Sigmoid colon (tissue), 7 donors: ENCODE data around the gene MACF1. TPM values are rescaled to one million over a fixed set of nuclear protein-coding genes. Genes with fewer than 3 reads are reported as not detected.
A peak's percentile ranks its signal among the peaks of the same experiment; 100 is the strongest.
"Not testable (repeated sequence)": the region's sequence is repeated elsewhere in the genome, so short reads cannot be mapped to it uniquely, and the experiment has no call there.

Experiments
- DNase-seq: peaks from one replicate; pipeline ENCODE4 v3.0.0-alpha.2; 2019
- H3K27ac ChIP-seq, 4 donors: fragments of 200-600 bp; sonication (generic); one replicate each; pipeline ENCODE4 v1.5.1; 2016 to 2019; ENCODE audit warnings: mild to moderate bottlenecking in 1 of 4
- H3K27me3 ChIP-seq, 3 donors: fragments of 200-600 bp; sonication (generic); one replicate each; pipeline ENCODE4 v1.5.1; 2019; ENCODE audit warnings: mild to moderate bottlenecking in 1 of 3
- H3K36me3 ChIP-seq, 4 donors: fragments of 200-600 bp; sonication (generic); one replicate each; pipeline ENCODE4 v1.5.1; 2016 to 2019
- H3K4me1 ChIP-seq, 4 donors: fragments of 200-600 bp; sonication (generic); one replicate each; pipeline ENCODE4 v1.5.1; 2017 to 2019
- H3K4me3 ChIP-seq, 4 donors: fragments of 200-600 bp; sonication (generic); one replicate each; pipeline ENCODE4 v1.5.1; 2017 to 2019; ENCODE audit warnings: mild to moderate bottlenecking in 2 of 4, moderate library complexity in 1 of 4
- H3K9me3 ChIP-seq, 4 donors: fragments of 200-600 bp in 3 of 4; sonication (generic) in 3 of 4; one replicate each; pipeline versions ENCODE4 v1.5.1 to v1.6.1; 2013 to 2019
- EP300 ChIP-seq, 4 donors: sonication (generic); formaldehyde crosslinking; IDR thresholded peaks; one replicate each; pipeline ENCODE4 v1.6.1; 2017; ENCODE audit warnings: antibody characterized with exemption in 4 of 4
- POLR2A ChIP-seq, 2 donors: fragments of 450-650 bp; IDR thresholded peaks; one replicate each; pipeline ENCODE4 v1.6.1; 2016; ENCODE audit warnings: antibody characterized with exemption in 2 of 2, mild to moderate bottlenecking in 2 of 2, moderate library complexity in 2 of 2
- POLR2AphosphoS5 ChIP-seq, 4 donors: sonication (generic); formaldehyde crosslinking; IDR thresholded peaks; one replicate each; pipeline ENCODE4 v1.6.1; 2017; ENCODE audit warnings: antibody characterized with exemption in 4 of 4
- WGBS, 2 donors: extraction: QIAGEN DNeasy Blood & Tissue Kit; methylation state at CpG; one replicate each; pipeline ENCODE4 v1.1.7; 2013; 5-methylcytosine and 5-hydroxymethylcytosine counted together
- intact Hi-C: fragments of 100-400 bp; cut with DNase I; formaldehyde crosslinking; loops from one replicate; pipeline ENCODE4 v1.15.1; 2023
- polyA plus RNA-seq, 3 donors: library from polyadenylated mRNA; stranded (reverse); fragments of 200-250 nt; gene quantifications; one replicate each; pipeline ENCODE4 v1.2.3, GENCODE V29; 2013
- total RNA-seq, 4 donors: library from RNA; depleted of rRNA; stranded (reverse); fragments of >200 nt; gene quantifications; one replicate each; pipeline ENCODE4 v1.1.0, GENCODE V29; 2016
- TF ChIP-seq, protein P1 (sequence below), 4 experiments: fragments of 450-650 bp in 3 of 4; fragments of 200-600 bp in 1 of 4; IDR thresholded peaks; one replicate each; pipeline ENCODE4 v1.5.1; 2016 to 2019; ENCODE audit warnings: antibody characterized with exemption in 4 of 4, mild to moderate bottlenecking in 3 of 4, moderate library complexity in 2 of 4
- donor health status: healthy with polysubstance abuse.
- donor health status: Bipolar disorder and iron deficiency.
- donor health status: healthy.

Gene MACF1
- total and polyA plus RNA-seq, 7 donors = 16.0 to 657 (median 292) TPM

DNA sequence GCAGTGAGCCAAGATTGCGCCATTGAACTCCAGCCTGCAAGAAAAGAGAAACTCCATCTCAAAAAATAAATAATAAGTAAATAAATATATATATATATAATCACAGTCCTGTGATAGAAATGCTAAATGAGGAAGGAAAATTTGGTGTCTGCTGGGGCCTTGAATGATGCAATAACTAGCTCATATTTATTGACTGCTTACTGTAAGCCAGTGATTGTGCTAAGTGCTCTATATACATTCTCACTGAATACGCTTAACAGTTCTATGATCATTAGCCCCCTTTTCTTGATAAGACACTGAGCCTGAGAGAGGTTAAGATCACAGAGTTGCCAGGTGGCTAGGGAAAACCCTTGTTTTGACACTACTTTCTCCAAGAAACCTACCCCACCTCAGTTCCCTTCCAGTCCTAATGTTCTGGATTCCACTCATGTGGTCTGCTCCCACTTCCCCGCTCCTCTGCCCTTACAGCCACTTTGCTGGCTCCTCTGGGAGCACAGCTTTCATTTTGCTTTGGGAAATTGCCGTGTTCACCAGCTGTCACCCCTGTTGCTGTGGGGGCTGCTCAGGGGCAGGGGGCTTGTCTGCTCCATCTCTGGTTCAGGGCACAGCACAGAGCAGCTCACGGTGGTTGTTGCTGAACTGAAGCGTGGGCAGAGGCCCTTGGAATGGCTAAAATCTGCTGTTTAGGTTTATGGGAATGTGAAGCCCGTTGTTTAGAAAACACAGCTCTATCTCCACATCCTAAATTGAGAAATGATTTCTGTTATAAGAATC, 284.5 kb downstream of the MACF1 start:
- TF ChIP-seq EP300 (IDR thresholded peaks at IDR 0.05) (no peak), POLR2A (IDR thresholded peaks at IDR 0.05) (no peak), POLR2AphosphoS5 (IDR thresholded peaks at IDR 0.05) (no peak)
- TF ChIP-seq, protein P1, sequence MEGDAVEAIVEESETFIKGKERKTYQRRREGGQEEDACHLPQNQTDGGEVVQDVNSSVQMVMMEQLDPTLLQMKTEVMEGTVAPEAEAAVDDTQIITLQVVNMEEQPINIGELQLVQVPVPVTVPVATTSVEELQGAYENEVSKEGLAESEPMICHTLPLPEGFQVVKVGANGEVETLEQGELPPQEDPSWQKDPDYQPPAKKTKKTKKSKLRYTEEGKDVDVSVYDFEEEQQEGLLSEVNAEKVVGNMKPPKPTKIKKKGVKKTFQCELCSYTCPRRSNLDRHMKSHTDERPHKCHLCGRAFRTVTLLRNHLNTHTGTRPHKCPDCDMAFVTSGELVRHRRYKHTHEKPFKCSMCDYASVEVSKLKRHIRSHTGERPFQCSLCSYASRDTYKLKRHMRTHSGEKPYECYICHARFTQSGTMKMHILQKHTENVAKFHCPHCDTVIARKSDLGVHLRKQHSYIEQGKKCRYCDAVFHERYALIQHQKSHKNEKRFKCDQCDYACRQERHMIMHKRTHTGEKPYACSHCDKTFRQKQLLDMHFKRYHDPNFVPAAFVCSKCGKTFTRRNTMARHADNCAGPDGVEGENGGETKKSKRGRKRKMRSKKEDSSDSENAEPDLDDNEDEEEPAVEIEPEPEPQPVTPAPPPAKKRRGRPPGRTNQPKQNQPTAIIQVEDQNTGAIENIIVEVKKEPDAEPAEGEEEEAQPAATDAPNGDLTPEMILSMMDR (IDR thresholded peaks at IDR 0.05) = no peak
- no peaks in the 10 kb centered on the region for H3K9me3 ChIP-seq
- H3K27ac ChIP-seq = no peak overlapping the region
- peaks cover 0 to 17% (median 14%) of the 10 kb centered on the region in 4 donors for H3K4me1 ChIP-seq
- no peak for DNase-seq
- no peak overlapping the region for H3K4me3 ChIP-seq
- intact Hi-C loops = loop anchor here (10.0 kb wide), 1 partner anchor 46 kb away; no protein-coding TSS in a partner anchor
- peaks cover 10 to 32% (median 25%) of the 10 kb centered on the region in 3 donors for H3K27me3 ChIP-seq
- 62 to 68% methylated on average over 7 of the region's 7 CpGs for WGBS, 2 donors
- peaks cover 13 to 40% (median 33%) of the 10 kb centered on the region in 4 donors for H3K36me3 ChIP-seq

DNA sequence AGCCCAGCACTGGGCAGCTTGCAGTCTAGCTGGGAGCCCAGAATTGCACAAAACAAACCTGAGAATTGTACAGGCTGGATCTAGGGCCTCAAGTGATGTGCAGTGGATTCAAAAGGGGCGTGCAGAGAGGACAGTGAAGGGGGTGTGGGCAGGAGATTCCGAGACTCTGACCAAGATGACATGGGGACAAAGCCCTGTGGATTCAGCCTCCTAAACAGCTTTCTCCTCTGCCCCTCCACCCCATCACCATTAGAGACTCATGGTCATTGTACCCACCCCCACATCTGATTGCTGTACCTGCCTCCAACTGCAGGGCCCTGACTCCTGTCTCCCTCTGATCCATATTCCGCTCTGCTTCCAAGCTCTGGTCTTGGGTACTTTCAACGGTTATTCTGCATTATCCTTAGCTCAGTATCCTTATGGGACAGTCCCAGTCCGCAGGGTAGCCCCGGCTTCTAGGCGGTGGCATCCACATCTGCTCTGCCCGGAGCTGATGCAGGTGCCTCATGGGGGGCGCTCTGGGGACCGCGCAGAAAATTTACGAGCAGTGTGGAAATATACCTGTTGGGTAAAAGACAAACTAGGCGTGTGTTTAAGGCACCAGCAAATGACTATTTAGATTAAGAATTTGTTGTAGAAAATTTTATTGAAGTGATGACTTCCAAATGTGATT, 285.2 kb downstream of the MACF1 start:
- no peak overlapping the region for H3K4me3 ChIP-seq

DNA sequence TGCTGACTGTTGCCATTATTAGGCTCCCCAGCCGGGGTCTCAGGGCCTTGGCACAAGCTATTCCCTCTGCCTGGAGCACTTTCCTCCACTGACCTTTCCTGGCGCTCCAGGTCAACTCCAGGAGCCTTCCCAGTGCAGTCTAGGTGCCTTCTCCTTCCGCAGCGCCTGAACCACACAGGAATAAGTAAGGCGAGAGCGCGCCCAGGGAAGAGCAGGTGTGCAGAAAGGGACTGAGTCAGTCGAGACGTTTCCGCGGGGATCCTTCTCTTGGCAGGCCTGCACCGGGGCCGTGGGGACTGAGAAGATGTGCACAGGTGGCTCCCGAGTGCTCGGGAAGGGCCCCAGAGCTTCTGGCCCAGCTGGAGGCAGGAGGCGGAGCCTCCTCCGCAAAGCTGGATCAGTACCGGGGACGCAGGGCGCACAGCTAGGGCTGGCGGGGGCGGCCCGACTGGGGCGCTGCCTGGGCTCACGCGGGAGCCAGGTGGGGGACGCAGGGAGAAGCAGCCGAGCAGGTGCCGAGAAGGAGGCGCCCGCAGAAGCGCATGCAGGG, 286.2 kb downstream of the MACF1 start:
- H3K4me3 ChIP-seq = peak overlapping the region in 3 of 4 donors; percentile 45 to 50 (median 46)
- TF ChIP-seq EP300 (IDR thresholded peaks at IDR 0.05) = no peak
- peak in 1 of 4 donors; percentile 15 for TF ChIP-seq POLR2AphosphoS5 (IDR thresholded peaks at IDR 0.05)
- TF ChIP-seq, protein P1 (IDR thresholded peaks at IDR 0.05) = no peak
- TF ChIP-seq POLR2A (IDR thresholded peaks at IDR 0.05) = no peak
- H3K36me3 ChIP-seq = peaks cover 0 to 23% (median 19%) of the 10 kb centered on the region in 4 donors
- peaks cover 0 to 17% (median 14%) of the 10 kb centered on the region in 4 donors for H3K4me1 ChIP-seq
- no peaks in the 10 kb centered on the region for H3K9me3 ChIP-seq
- peaks cover 10 to 32% (median 25%) of the 10 kb centered on the region in 3 donors for H3K27me3 ChIP-seq
- H3K27ac ChIP-seq = no peak overlapping the region
- 6 to 14% methylated on average over 32 of the region's 32 CpGs for WGBS, 2 donors
- intact Hi-C loops = no loop called here
- no peak for DNase-seq

More for the DNA sequence above, 285.2 kb downstream of the MACF1 start:
- Histone ChIP-seq H3K36me3 (peaks cover 9 to 33% (median 29%) of the 10 kb centered on the region in 4 donors), H3K9me3 (no peaks in the 10 kb centered on the region), H3K27ac (no peak overlapping the region), H3K27me3 (peaks cover 10 to 32% (median 25%) of the 10 kb centered on the region in 3 donors), H3K4me1 (peaks cover 0 to 17% (median 14%) of the 10 kb centered on the region in 4 donors)
- intact Hi-C loops = loop anchor here (10.0 kb wide), 1 partner anchor 45 kb away; no protein-coding TSS in a partner anchor
- TF ChIP-seq EP300 (IDR thresholded peaks at IDR 0.05) (no peak), POLR2AphosphoS5 (IDR thresholded peaks at IDR 0.05) (peak in 2 of 4 donors; percentile 9 to 34)
- TF ChIP-seq, protein P1 (IDR thresholded peaks at IDR 0.05) = no peak
- WGBS, 2 donors = 56 to 67% methylated on average over 13 of the region's 13 CpGs
- DNase-seq = no peak

DNA sequence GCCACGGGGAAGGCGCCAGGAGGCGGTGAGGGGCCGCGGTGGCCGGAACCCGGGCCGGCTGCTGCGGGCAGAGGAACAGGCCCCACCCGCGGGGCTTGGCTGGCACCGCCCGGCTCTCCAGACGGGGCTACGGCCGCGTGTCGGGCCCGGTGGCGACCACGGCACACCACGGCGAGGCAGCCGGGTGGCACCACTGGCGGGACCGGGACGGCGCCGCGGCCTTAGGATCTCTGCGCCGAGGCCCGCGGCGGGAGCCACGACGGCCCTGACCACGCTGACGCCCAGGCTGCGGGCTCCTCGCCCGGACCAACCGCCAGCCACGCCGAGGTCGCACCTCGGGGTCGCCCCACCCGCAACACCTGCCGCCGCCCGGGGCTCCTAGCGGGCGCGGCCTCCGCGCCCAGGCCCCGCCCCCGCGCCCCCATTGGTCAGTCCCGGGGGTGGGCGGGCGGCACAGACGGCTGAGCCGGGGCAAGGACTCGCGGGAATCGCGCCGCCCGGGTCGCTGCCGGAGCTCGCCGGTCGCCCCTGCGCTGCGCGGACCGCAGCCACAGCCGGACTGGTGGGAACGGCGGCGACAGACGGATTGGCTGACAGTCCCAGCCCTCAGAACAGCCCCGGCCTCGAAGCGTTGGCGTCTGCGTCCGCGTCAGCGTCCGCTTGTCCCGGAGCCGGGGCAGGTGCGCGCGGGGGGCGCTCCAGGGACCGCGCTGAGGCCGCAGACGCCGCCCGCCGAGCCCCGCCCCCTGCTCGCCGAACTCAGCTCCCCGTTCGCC, 286.8 kb downstream of the MACF1 start, which contains the start of gene BMP8A:
TSS of gene BMP8A (plus strand) at position 491 of the 776 bp plus-strand sequence. CDS start 356 bp downstream, outside the sequence.
- Histone ChIP-seq H3K4me1 (peaks cover 0 to 17% (median 14%) of the 10 kb centered on the region in 4 donors), H3K27ac (no peak within 1 kb of the TSS), H3K27me3 (peaks cover 10 to 32% (median 25%) of the 10 kb centered on the region in 3 donors), H3K36me3 (peaks cover 0 to 17% (median 13%) of the 10 kb centered on the region in 4 donors), H3K4me3 (peak within 1 kb of the TSS; percentile 12 to 50 (median 46)), H3K9me3 (no peaks in the 10 kb centered on the region)
- 1% methylated on average over 112 of the region's 112 CpGs for WGBS, 2 donors
- TF ChIP-seq, protein P1 (IDR thresholded peaks at IDR 0.05) = no peak
- TF ChIP-seq EP300 (IDR thresholded peaks at IDR 0.05) (no peak), POLR2A (IDR thresholded peaks at IDR 0.05) (no peak), POLR2AphosphoS5 (IDR thresholded peaks at IDR 0.05) (no peak)
- intact Hi-C loops = no loop called here
- DNase-seq = peak; percentile 75

DNA sequence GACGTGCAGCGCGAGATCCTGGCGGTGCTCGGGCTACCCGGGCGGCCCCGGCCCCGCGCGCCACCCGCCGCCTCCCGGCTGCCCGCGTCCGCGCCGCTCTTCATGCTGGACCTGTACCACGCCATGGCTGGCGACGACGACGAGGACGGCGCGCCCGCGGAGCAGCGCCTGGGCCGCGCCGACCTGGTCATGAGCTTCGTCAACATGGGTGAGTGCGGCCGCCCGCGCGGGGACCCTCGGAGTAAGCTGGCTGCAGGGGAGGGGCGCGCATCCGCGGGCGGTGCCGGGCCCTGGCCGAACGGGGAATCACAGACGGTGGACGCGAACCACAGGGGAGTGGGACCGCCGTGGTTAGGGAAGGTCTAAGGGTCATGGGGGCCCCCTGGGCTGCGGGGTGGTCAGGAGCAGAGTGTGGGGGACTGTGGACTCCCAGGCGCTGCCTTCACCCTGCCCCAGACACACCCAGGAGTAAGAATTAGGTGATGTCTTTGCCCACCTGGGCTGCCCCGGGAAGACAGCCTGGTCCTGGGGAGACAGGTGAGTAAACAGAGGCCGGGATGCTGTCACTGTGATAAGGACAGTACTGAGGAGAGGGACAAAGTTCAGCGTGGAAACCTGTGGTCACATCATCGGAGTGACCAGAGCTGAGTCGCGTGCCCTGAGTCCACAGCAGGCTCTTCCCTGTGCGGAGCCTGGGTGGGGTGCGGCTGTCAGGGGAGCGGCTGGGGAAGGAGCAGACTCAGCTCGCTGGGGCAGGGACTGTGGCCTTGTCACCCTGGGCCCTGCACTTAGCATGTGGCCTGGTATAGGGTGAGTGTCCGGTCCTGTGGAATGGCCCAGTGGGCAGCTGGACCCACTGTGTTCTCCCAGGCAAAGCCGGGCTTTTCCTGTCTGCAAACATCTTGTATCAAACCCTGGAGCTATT, 287.9 kb downstream of the MACF1 start:
- H3K27ac ChIP-seq, H3K9me3 ChIP-seq, intact Hi-C loops, H3K36me3 ChIP-seq, DNase-seq: not testable (repeated sequence)
- WGBS, 2 donors = 11 to 20% methylated on average over 67 of the region's 67 CpGs
- peaks cover 10 to 32% (median 25%) of the 10 kb centered on the region in 3 donors for H3K27me3 ChIP-seq
- H3K4me1 ChIP-seq = peaks cover 0 to 17% (median 14%) of the 10 kb centered on the region in 4 donors
- H3K4me3 ChIP-seq = peak overlapping the region in 3 of 4 donors; percentile 45 to 50 (median 46)
